ENCODE results near the gene TUBD1.
A peak's percentile ranks its signal among the peaks of the same experiment; 100 is the strongest.
"Not testable (repeated sequence)": the region's sequence is repeated elsewhere in the genome, so short reads cannot be mapped to it uniquely, and the experiment has no call there.

TUBD1 gene

DNA sequence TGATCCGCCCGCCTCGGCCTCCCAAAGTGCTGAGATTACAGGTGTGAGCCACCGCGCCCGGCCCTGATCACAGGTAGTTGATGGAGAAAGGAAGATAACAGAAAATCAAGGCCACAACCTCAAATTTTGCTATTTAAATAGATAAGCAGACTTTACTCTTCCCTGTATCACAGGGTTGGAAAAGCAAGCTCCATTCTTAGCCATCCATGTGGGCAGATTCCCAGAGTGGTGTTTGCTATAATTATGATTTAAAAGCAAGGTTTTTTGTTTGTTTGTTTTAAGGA, 44.4 kb downstream of the TUBD1 start:
- no peak overlapping the region for H3K4me3 ChIP-seq (replicated peaks in 1 of 2; ENCODE audit: low read depth in 2 of 2, low read length in 2 of 2)
- TF ChIP-seq, protein P1, sequence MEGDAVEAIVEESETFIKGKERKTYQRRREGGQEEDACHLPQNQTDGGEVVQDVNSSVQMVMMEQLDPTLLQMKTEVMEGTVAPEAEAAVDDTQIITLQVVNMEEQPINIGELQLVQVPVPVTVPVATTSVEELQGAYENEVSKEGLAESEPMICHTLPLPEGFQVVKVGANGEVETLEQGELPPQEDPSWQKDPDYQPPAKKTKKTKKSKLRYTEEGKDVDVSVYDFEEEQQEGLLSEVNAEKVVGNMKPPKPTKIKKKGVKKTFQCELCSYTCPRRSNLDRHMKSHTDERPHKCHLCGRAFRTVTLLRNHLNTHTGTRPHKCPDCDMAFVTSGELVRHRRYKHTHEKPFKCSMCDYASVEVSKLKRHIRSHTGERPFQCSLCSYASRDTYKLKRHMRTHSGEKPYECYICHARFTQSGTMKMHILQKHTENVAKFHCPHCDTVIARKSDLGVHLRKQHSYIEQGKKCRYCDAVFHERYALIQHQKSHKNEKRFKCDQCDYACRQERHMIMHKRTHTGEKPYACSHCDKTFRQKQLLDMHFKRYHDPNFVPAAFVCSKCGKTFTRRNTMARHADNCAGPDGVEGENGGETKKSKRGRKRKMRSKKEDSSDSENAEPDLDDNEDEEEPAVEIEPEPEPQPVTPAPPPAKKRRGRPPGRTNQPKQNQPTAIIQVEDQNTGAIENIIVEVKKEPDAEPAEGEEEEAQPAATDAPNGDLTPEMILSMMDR (IDR thresholded peaks at IDR 0.05; ENCODE audit: low read depth, low read length) = no peak
- DNase-seq (ENCODE audit: low read depth in 2 of 2) = no peak

DNA sequence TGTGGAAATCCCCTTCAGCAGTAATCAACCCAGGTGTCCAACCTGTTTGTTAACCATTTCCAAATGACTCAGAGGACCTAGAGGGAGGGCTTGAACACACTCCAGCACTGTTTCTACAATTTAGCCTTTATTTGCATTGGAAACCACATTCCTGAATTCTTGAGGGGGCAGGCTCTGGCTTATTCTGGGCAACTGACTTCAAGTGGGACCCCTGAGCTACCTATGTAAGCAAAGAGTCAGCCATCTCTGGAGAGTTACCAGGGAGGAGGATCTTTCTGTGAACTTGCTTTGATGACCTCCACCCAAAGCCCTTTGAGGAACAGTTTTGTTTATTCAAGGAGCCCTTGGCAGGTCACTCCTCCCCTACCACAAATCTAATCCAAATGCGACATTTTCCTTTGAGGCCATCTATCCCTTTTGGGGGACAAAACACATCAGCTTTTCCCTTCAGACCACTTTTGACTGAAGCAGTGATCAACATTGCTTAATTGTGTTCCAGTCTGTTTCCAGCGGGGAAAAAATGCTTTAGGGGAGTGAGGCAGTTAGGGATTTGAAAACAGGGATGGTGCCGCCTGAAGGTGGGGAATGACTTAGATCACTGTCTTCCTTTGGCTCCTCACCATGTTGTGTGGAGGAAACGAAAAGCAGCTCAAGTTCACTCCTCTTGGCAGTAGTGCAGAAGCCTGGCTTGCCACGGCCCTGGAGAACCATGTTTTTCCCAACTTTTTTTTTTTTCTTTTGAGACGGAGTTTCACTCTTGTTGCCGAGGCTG, 46.2 kb downstream of the TUBD1 start:
- H3K4me3 ChIP-seq (replicated peaks in 1 of 2; ENCODE audit: low read depth in 2 of 2, low read length in 2 of 2) = no peak overlapping the region
- TF ChIP-seq, protein P1 (IDR thresholded peaks at IDR 0.05; ENCODE audit: low read depth, low read length) = no peak
- peak; percentile 87 to 94 for DNase-seq (ENCODE audit: low read depth in 2 of 2)

DNA sequence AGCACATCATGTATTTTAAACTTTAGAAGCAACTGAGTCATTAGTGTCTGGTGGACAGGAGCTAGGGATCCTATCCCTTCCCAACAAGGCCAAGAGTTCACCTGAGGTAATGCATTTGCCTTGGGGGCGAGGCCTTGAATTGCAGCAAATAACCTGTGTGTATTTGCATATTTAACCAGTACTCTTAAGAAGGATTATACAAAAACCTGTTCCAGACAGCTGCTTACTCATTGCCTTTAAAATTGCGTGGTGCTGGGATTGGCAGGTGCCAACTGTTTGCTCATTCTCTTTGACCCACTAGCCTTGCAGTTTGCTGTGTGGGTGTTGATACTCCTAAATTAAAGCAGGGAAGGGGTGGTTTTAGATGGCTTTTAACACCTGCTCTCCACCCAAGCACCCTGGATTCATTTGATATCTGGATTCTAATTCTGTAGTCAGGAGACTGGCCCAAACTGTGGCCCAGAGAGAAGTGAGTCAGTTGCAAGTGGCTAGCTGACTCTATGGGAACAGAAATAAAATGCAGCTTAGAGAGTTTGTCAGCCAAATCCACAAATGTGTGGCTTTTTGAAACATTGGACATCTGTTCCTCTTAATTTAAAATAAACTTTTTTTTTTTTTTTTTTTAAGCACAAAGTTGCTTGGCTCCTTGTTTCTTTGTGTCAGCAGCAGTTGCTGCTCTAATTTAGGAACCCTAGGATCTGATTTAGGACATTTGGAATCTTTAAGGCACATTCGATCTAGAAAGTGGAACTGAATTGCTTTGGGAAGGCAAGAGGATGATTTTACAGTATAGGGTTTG, 46.9 kb downstream of the TUBD1 start:
- peak; percentile 78 to 90 for DNase-seq (ENCODE audit: low read depth in 2 of 2)
- TF ChIP-seq, protein P1 (IDR thresholded peaks at IDR 0.05; ENCODE audit: low read depth, low read length) = peak; percentile 4
- no peak overlapping the region for H3K4me3 ChIP-seq (replicated peaks in 1 of 2; ENCODE audit: low read depth in 2 of 2, low read length in 2 of 2)

DNA sequence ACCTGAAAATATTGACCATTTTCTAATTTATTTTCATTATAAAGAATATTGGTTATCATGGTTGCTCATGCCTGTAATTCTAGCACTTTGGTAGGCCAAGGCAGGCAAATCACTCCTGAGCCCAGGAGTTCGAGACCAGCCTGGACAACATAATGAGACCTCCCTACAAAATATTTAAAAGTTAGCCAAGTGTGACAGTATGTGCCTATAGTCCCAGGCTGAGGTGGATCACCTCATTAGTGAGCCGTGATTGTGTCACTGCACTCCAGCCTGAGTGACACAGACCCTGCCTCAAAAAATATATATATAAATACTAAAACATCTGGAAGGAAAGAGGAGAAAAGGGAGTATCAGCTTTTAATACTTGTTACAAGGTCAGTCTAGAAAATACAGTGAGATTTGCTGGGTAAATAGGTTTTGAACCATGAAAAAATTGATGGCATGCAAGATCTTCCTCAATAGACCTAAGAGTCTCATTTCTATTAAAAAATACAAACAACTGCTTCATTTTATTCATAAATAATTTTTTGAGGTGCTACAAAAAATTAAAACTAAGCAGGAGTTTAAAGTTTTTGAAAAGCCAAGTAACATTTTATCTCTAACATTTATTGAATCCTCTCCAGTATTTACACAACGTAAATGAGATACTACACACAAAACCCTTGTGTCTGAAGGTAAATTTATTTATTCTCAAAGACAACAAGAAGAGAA, 47.7 kb downstream of the TUBD1 start:
- DNase-seq (ENCODE audit: low read depth in 2 of 2) = peak; percentile 77 to 87
- H3K4me3 ChIP-seq (replicated peaks in 1 of 2; ENCODE audit: low read depth in 2 of 2, low read length in 2 of 2) = no peak overlapping the region
- TF ChIP-seq, protein P1 (IDR thresholded peaks at IDR 0.05; ENCODE audit: low read depth, low read length) = no peak

DNA sequence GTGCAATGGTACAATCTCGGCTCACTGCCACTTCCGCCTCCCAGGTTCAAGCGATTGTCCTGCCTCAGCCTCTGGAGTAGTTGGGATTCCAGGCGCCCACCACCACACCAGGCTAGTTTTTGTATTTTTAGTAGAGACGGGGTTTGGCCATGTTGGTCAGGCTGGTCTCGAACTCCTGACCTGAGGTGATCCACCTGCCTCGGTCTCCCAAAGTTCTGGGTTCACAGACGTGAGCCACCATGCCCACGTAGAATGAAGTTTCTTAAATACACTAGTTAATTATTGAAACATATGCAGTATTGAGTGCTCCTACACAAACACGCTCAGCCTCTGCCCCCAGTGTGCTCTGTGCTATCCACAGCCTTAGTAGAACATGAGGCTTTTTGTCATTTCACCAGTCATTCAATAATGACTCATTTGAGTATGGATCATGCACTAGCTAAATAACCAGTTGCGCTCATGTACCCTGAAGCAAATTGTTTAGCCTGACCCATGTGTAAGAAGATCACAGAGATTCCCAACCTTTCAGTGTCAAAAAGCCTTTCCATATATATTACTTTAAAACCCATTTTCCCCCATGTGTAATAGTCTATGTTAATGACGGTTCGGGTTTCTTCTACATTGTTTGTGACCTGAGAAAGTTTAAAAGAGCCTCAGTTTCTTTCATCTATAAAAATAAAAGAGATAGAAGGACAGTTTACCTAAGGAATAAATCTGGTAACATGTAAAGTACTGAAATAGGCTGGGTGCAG, 49.7 kb downstream of the TUBD1 start:
- DNase-seq (ENCODE audit: low read depth in 2 of 2) = peak; percentile 97 to 99
- H3K4me3 ChIP-seq (replicated peaks in 1 of 2; ENCODE audit: low read depth in 2 of 2, low read length in 2 of 2) = peak overlapping the region in 1 of 2 donors; percentile 71
- TF ChIP-seq, protein P1 (IDR thresholded peaks at IDR 0.05; ENCODE audit: low read depth, low read length) = no peak

DNA sequence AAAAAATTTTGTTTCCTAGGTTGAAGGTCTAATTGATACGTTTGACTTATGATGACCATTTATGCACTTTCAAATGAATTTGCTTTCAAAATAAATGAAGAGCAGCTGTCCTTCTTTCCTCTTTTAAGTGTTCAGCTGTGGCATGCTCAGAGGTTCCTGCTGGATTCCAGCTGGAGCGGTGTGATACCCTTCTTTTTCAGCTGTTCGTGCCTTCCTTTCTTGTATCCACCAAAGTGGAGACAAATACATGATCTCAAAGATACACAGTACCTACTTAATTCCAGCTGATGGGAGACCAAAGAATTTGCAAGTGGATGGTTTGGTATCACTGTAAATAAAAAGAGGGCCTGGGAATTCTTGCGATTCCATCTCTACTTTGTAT, 50.9 kb downstream of the TUBD1 start:
- DNase-seq (ENCODE audit: low read depth in 2 of 2) = not testable (repeated sequence)
- peak overlapping the region; percentile 71 to 79 for H3K4me3 ChIP-seq (replicated peaks in 1 of 2; ENCODE audit: low read depth in 2 of 2, low read length in 2 of 2)

DNA sequence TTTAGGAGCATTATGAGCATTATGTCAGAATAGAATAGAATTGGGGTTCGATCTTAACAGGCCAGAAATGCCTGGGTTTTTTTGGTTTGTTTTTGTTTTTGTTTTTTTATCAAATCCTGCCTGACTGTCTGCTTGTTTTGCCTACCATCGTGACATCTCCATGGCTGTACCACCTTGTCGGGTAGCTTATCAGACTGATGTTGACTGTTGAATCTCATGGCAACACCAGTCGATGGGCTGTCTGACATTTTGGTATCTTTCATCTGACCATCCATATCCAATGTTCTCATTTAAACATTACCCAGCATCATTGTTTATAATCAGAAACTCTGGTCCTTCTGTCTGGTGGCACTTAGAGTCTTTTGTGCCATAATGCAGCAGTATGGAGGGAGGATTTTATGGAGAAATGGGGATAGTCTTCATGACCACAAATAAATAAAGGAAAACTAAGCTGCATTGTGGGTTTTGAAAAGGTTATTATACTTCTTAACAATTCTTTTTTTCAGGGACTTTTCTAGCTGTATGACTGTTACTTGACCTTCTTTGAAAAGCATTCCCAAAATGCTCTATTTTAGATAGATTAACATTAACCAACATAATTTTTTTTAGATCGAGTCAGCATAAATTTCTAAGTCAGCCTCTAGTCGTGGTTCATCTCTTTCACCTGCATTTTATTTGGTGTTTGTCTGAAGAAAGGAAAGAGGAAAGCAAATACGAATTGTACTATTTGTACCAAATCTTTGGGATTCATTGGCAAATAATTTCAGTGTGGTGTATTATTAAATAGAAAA, 51.5 kb downstream of the TUBD1 start:
- peak in 1 of 2 donors; percentile 79 for DNase-seq (ENCODE audit: low read depth in 2 of 2)
- peak overlapping the region; percentile 71 to 79 for H3K4me3 ChIP-seq (replicated peaks in 1 of 2; ENCODE audit: low read depth in 2 of 2, low read length in 2 of 2)

All from cardiac fibroblast (primary cell).